Mammary epithelial cell (primary cell): Measurements from ENCODE around the gene UBE4B.

ENCODE experiments used
- EZH2 ChIP-seq: IDR thresholded peaks from 2 replicates; pipeline ENCODE4 v1.6.1; 2012; ENCODE audit warnings: low read length, inconsistent platforms, borderline replicate concordance
- TF ChIP-seq, protein P1 (sequence below), 2 donors: IDR thresholded peaks in 1 of 2; conservative IDR thresholded peaks in 1 of 2; 2 replicates each; pipeline ENCODE4 v1.5.1; 2011 to 2012; ENCODE audit warnings: inconsistent platforms in 2 of 2, low read length in 2 of 2, mild to moderate bottlenecking in 2 of 2, control low read depth in 1 of 2, low read depth in 1 of 2; ENCODE audit not compliant: insufficient read depth in 1 of 2; ENCODE audit errors: extremely low read depth in 1 of 2

DNA sequence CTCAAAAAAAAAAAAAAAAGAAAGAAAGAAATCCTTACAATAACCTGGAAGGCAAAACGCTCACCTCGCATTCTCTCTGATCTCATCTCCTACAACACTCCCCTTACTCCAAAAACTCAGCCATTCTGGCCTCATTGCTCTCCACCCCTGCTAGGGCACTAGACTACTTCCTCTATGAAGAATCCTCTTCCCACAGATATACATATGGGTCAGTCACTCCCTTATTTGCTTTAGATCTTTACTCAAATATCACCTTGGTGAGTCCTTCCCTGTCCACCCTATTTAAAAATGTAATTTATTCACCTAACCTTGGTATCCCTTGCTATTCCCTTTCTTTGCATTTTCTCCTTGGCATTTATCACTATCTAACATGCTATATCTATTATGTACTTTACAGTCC, 153.0 kb downstream of the UBE4B start:
- TF ChIP-seq, protein P1, sequence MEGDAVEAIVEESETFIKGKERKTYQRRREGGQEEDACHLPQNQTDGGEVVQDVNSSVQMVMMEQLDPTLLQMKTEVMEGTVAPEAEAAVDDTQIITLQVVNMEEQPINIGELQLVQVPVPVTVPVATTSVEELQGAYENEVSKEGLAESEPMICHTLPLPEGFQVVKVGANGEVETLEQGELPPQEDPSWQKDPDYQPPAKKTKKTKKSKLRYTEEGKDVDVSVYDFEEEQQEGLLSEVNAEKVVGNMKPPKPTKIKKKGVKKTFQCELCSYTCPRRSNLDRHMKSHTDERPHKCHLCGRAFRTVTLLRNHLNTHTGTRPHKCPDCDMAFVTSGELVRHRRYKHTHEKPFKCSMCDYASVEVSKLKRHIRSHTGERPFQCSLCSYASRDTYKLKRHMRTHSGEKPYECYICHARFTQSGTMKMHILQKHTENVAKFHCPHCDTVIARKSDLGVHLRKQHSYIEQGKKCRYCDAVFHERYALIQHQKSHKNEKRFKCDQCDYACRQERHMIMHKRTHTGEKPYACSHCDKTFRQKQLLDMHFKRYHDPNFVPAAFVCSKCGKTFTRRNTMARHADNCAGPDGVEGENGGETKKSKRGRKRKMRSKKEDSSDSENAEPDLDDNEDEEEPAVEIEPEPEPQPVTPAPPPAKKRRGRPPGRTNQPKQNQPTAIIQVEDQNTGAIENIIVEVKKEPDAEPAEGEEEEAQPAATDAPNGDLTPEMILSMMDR (conservative IDR thresholded peaks at IDR 0.05 in 1 of 2, IDR thresholded peaks at IDR 0.05 in 1 of 2; ENCODE audit: extremely low read depth in 1 of 2, insufficient read depth in 1 of 2, low read depth in 1 of 2, low read length in 2 of 2): no peak
- TF ChIP-seq EZH2: no peak
